HG03196 (cell line): Measurements from ENCODE around the gene ARFIP1.
A peak's percentile ranks its signal among the peaks of the same experiment; 100 is the strongest.
"Not testable (repeated sequence)": the region's sequence is repeated elsewhere in the genome, so short reads cannot be mapped to it uniquely, and the experiment has no call there.

Experiments
- ATAC-seq: cut with Tn5 transposase; IDR thresholded peaks from one replicate; pipeline ENCODE4 v1.9.1; 2021; ENCODE audit not compliant: unreplicated experiment

Gene ARFIP1

DNA sequence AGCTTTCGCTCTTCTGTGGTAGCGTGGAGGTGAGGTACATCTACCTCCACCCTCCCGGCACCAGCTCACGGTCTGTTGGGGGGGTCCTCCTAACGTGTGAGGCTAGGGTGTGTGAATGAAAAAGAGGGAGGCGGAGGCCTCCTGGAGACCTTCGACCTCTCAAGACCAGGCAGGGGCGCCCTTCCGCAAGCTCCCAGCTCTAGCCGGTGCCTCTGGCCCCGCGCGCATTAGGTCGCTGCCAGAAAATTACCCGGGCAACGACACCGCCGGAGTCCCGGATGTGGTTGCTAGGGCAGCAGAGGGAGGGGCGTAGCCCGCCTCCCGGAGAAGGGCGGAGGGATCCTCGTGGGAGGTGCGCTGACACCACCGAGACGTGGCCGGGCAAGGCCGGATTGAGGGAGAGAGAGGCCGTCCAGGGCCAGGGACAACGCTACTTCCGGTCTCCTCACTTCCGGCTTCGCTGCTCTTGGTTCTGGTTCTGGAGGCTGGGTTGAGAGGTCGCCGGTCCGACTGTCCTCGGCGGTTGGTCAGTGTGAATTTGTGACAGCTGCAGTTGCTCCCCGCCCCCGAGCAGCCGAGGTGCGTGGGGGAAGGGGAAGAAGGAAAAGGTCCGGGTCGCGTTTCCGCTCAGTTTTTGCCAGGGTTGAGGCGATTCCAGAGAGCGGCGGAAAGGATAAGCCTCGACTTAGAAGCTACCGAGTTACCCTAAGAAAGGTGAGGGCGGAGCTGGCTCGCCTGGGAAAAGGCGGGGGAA is at the start of gene ARFIP1, which contains the start of gene TIGD4:
Gene ARFIP1 (plus strand): TSS at position 442 of the 754 bp plus-strand sequence. CDS start 49,680 bp downstream, outside the sequence.
Gene TIGD4 (minus strand): TSS at position 218 of the 754 bp plus-strand sequence. CDS start 8,726 bp downstream, outside the sequence.
- peak; percentile 95 for ATAC-seq

- no peak for ATAC-seq
Observed at GRCh38 chr4:152731997-152732396, 47.8 kb upstream of the ARFIP1 start.

DNA sequence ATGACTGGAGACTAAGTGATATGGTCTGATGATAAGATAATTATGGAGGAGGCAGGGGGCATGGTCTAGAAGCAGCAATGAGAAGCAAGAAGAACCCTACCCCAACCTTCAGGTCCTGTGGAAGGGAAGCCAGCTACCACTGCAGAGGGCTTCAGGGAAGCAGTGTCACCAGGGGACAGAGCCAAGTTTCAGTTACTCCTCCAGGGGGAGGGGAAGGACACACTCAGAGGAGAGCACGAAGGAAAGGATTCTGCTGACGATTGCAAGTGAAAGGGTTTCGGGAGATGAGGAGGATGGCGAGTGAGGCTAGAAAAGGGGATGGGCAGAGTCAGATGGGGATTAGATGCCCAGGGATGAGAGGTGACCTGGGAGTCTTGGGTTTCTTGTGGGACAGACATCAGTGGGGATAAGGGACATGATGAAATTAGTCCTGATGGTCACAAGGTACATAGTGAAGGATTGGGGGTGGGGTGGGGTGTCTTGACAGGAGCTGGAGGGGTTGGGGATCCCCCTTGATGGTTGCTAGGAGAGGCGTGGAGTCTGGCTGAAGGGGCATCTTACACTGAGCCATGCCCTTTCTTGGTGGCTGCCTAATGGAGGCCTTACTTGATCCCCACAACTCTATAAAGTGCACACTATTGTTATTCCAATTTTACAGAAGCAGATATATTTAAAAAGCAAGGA is 45.6 kb upstream of the ARFIP1 start:
- no peak for ATAC-seq

DNA sequence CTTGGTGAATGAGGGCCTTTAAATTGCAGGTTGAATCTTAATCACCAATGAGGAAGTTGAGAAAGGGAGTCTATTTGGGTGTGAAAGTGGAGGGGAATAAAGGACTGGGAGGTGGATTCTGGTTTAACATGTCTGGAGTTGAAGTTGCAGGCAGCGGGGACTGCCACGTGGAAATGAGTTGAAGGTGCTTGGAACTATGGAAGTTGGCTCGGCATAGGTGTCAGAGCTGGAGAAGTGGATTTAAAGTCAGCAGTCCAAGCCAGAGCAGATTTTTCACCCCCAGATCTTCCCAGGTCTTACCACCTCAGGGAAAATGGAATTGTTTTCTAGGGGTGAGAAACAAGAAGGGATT is 45.1 kb upstream of the ARFIP1 start:
- ATAC-seq = no peak

DNA sequence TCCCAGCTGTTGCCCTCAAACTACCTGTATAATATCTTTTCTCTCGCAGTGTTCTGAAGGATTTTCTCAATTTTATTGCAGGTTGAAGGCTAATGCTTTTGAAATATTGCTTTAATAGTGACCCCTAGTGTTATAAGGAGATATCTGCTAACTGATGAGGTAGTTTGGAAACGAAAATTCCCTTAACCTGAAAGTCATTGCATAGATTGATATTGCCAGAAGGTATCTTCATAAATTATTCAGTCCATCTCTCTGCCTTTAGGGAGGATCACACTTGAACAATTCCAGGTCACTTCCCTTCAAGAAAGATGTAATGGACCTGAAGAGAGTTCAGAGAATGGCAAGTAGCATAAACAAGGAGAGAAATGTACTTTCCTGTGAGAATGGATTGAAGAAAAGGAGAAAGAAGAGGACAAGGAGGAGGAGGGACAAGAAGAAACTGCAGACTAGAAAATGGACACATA is 44.3 kb upstream of the ARFIP1 start:
- no peak for ATAC-seq

- no peak for ATAC-seq
Observed at GRCh38 chr4:152735906-152736305, 43.8 kb upstream of the ARFIP1 start.

GRCh38 chr4:152738827-152739226 is 40.9 kb upstream of the ARFIP1 start:
- ATAC-seq = no peak

- ATAC-seq = no peak
Observed at GRCh38 chr4:152747444-152747843, 32.3 kb upstream of the ARFIP1 start.

DNA sequence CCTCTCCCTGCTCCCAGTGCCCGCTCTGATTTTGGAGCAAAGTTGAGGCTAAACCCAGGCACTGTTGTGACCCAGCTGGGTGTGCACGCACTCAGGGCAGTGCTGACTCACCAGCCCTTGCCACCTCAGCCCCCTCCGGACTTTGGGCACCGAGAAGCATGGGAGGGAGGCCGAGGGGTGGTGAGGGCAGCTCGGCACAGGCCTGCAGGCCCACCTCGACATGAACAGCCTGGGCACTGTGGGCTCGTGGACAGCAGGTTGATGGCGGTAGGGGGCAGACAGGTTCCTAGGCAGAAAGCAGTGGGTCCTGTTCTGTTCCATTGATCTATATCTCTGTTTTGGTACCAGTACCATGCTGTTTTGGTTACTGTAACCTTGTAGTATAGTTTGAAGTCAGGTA is 31.1 kb upstream of the ARFIP1 start:
- ATAC-seq = no peak

- ATAC-seq = no peak
Observed at GRCh38 chr4:152763796-152764195, 16.0 kb upstream of the ARFIP1 start.

DNA sequence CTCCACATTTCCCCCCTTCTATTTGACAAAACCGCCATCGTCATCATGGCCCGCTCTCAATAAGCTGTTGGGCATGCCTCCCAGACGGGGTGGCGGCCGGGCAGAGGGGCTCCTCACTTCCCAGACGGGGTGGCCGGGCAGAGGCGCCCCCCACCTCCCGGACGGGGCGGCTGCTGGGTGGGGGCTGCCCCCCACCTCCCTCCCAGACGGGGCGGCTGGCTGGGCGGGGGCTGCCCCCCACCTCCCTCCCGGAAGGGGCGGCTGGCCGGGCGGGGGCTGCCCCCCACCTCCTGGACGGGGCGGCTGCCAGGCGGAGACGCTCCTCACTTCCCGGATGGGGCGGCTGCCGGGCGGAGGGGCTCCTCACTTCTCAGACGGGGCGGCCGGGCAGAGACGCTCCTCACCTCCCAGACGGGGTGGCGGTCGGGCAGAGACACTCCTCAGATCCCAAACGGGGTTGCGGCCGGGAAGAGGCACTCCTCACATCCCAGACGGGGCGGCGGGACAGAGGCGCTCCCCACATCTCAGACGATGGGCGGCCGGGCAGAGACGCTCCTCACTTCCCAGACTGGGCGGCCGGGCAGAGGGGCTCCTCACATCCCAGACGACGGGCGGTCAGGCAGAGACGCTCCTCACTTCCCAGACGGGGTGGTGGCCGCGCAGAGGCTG is 14.6 kb upstream of the ARFIP1 start:
- ATAC-seq = not testable (repeated sequence)

GRCh38 chr4:152771741-152772533 is 7.8 kb upstream of the ARFIP1 start:
- ATAC-seq = peak; percentile 82

DNA sequence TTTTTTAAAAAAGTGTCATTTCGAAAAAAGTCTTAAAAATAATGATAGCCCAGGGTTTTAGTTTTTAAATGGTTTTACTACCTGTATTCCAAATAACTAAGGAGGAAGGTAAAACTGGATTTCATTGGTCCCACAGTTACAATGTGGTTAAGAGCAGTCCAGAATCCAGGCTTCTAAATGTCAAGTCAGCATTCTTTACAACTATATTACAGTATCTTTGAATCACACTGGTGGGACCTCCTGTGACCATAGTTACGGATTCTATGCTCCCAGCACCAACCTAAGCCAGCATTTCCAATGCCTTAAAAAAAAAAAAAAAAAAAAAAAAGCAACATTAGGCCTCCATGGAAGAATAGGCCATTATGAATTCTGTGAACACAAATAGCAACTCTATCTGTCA is 6.4 kb upstream of the ARFIP1 start:
- ATAC-seq = no peak

GRCh38 chr4:152773953-152774352 is 5.8 kb upstream of the ARFIP1 start:
- ATAC-seq = no peak

GRCh38 chr4:152776352-152776751 is 3.4 kb upstream of the ARFIP1 start:
- no peak for ATAC-seq

- ATAC-seq = no peak
Observed at GRCh38 chr4:152777488-152777887, 2.3 kb upstream of the ARFIP1 start.

GRCh38 chr4:152778656-152779512 is 870 bp upstream of the ARFIP1 start:
- ATAC-seq = peak; percentile 24

GRCh38 chr4:152780267-152780778 is 569 bp downstream of the ARFIP1 start:
- peak; percentile 12 for ATAC-seq

DNA sequence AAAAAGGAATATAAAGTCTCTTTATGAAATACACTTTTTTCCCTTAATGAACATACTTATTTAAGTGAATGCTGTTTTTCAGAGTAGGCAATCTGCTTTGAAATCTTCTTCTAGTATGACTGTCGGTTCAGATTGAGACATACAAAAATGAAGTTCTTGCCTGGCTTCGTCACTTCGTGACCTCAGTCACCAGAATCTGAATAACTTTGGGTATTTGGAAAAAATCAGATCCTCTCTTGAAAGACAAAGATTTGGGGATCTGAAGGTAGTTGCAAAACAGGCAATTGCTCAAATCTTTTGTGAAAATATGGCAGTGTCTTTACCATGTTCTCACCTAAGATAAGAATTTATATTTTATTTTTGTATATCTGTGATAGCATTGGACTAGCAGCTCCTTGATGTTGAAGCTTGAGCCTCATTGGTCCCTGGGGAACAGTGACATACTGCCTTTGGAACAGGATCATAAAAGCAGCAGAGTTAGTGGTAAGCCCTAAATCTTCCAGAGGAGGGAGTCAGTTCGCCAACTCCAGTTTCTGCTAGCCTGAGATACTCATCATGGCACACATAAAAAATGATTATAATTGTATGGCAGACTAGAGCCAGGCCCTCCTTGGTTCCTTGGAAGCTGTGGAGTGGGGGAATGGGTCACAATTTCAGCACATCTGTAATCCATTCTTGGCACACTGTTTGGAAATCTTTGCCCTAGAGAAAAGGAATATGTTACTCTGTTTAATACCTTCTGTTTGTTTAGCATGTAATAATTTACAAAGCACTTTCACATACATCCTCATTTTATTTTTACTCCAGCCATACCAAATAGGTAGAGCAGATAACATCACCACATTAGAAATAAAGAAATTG is 5.0 kb downstream of the ARFIP1 start:
- no peak for ATAC-seq
